Breast epithelium (tissue), 4 donors: ENCODE results near the gene FGR. TPM values are rescaled to one million over a fixed set of nuclear protein-coding genes. Genes with fewer than 3 reads are reported as not detected.
"Not testable (repeated sequence)": the region's sequence is repeated elsewhere in the genome, so short reads cannot be mapped to it uniquely, and the experiment has no call there.

Experiments
- DNase-seq, 2 donors: peaks; one replicate each; pipeline ENCODE4 v3.0.0-alpha.2; 2019; ENCODE audit warnings: low spot score in 2 of 2
- H3K27ac ChIP-seq, 2 donors: fragments of 200-600 bp; sonication (generic) in 1 of 2; one replicate each; pipeline ENCODE4 v1.5.1; 2016 to 2019; ENCODE audit warnings: mild to moderate bottlenecking in 1 of 2
- H3K27me3 ChIP-seq, 2 donors: fragments of 200-600 bp; sonication (generic) in 1 of 2; one replicate each; pipeline versions ENCODE4 v1.5.1 to v1.6.0; 2017 to 2019; ENCODE audit warnings: control low read depth in 1 of 2, mild to moderate bottlenecking in 1 of 2
- H3K36me3 ChIP-seq: fragments of 200-600 bp; one replicate; pipeline ENCODE4 v1.5.1; 2019
- H3K4me1 ChIP-seq, 2 donors: fragments of 200-600 bp; sonication (generic); one replicate each; pipeline ENCODE4 v1.5.1; 2016 to 2019; ENCODE audit warnings: control low read depth in 1 of 2
- H3K4me3 ChIP-seq, 3 donors: fragments of 200-600 bp; sonication (generic); 1 replicate in 2 of 3; 2 replicates in 1 of 3; pipeline ENCODE4 v1.5.1; 2016 to 2019; ENCODE audit warnings: mild to moderate bottlenecking in 3 of 3, moderate library complexity in 2 of 3
- H3K9me3 ChIP-seq, 2 donors: fragments of 200-600 bp; sonication (generic) in 1 of 2; one replicate each; pipeline ENCODE4 v1.5.1; 2016 to 2019; ENCODE audit warnings: control low read depth in 1 of 2
- CTCF ChIP-seq, 3 donors: fragments of 450-650 bp; IDR thresholded peaks; one replicate each; pipeline ENCODE4 v1.5.1; 2016 to 2017; ENCODE audit warnings: antibody characterized with exemption in 3 of 3, mild to moderate bottlenecking in 3 of 3, moderate library complexity in 3 of 3
- POLR2A ChIP-seq: fragments of 450-650 bp; IDR thresholded peaks from one replicate; pipeline ENCODE4 v1.6.1; 2016; ENCODE audit warnings: antibody characterized with exemption, mild to moderate bottlenecking, moderate library complexity
- POLR2AphosphoS5 ChIP-seq, 3 donors: sonication (generic); formaldehyde crosslinking; IDR thresholded peaks; one replicate each; pipeline ENCODE4 v1.6.1; 2017; ENCODE audit warnings: antibody characterized with exemption in 3 of 3
- intact Hi-C: fragments of 100-400 bp; cut with DNase I; formaldehyde crosslinking; loops from one replicate; pipeline ENCODE4 v1.15.1; 2023; ENCODE audit warnings: low total_unique reads
- total RNA-seq, 3 donors: library from RNA; depleted of rRNA; stranded (reverse); fragments of >200 nt; gene quantifications; one replicate each; pipeline ENCODE4 v1.1.0, GENCODE V29; 2016

Gene FGR
- total RNA-seq, 3 donors from 2014 or later: 22.1 to 46.9 (median 24.3) TPM

GRCh38 chr1:27647328-27647727, 12.3 kb upstream of the FGR start:
- DNase-seq: no peak
- H3K36me3 ChIP-seq: no peaks in the 10 kb centered on the region
- no peak overlapping the region for H3K4me3 ChIP-seq
- no peak overlapping the region for H3K27ac ChIP-seq
- H3K27me3 ChIP-seq: no peaks in the 10 kb centered on the region
- intact Hi-C loops: no loop called here
- H3K4me1 ChIP-seq: no peaks in the 10 kb centered on the region
- no peak for TF ChIP-seq CTCF (IDR thresholded peaks at IDR 0.05)
- no peaks in the 10 kb centered on the region for H3K9me3 ChIP-seq

DNA sequence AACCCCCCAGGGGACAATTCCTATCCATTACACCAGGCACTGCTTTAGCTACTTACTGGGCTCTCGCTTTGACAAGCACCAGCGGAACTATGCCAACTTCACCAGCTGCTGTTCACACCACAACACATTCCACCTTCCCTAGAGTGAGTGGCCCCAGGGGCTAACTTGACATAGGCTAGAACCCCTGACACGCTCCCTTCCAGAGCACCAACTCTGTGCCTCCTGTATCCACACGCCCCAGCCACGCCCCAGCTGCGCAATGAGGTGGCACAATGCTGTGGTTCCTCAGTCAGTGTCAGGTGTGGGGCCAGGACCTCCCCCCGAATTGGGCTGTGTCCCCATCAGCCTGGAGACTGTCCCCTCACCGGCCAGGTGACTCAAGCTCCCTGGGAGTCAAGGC, 11.7 kb upstream of the FGR start:
- TF ChIP-seq CTCF (IDR thresholded peaks at IDR 0.05): no peak
- no peak for TF ChIP-seq POLR2A
- no peak for TF ChIP-seq POLR2AphosphoS5 (IDR thresholded peaks at IDR 0.05)
- no peak for DNase-seq
- no peaks in the 10 kb centered on the region for H3K36me3 ChIP-seq
- intact Hi-C loops: no loop called here
- H3K27ac ChIP-seq: no peak overlapping the region
- H3K4me1 ChIP-seq: no peaks in the 10 kb centered on the region
- H3K4me3 ChIP-seq: no peak overlapping the region
- H3K9me3 ChIP-seq: no peaks in the 10 kb centered on the region
- H3K27me3 ChIP-seq: no peaks in the 10 kb centered on the region

DNA sequence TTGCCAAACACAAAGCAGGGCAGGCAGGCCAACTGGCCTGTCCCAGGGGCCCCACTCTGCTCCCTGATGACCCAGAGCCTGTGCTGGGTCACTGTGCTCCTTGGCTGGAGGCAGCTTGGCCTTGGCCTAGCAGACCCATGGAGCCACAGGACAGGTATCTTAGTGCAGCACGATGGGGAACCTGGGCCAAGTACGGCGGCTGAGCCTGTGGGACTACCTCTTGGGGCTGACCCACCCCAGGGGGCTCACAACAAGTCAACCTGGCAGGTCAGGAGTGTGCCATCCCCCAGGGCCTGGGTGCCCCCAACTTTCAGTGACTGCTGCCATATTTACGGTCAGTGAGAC, 10.1 kb upstream of the FGR start:
- no peak overlapping the region for H3K4me3 ChIP-seq
- no peak for DNase-seq
- TF ChIP-seq POLR2A (no peak), CTCF (IDR thresholded peaks at IDR 0.05) (no peak), POLR2AphosphoS5 (IDR thresholded peaks at IDR 0.05) (no peak)
- H3K9me3 ChIP-seq: no peaks in the 10 kb centered on the region
- H3K27me3 ChIP-seq: no peaks in the 10 kb centered on the region
- intact Hi-C loops: no loop called here
- H3K36me3 ChIP-seq: no peaks in the 10 kb centered on the region
- H3K4me1 ChIP-seq: no peaks in the 10 kb centered on the region
- no peak overlapping the region for H3K27ac ChIP-seq

DNA sequence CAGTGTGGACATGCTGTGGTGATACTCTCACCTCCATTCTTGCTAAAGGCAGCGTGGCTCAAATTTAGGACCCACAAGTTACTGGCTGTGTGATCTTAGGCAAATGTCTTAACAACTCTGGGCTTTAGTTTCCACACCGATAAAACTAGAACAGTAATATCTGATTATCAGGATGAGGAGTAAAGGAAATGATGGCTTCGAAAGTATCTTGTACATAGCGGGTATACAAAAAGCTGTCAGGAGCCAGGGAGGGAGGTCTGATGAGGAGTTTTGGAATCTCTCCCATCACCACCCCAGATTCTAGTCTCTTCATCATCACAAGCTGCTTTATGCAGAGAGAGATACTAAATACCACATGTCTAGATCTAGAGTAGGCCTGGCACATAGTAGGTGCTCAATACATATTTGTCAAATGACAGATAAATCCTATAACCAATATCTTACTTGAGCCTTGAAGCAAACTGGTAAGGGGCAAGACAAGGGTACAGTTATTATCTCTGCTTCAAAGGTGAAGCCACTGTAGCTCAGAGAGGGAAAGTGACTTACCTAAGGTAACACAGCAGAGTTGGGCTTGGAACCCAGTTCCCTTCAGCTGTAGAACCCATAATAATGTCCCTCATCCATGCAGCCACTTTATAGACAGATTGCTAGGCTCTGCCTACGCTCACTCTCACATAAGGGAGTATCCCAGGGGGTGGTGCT, 9.5 kb upstream of the FGR start:
- intact Hi-C loops: no loop called here
- no peak overlapping the region for H3K27ac ChIP-seq
- no peaks in the 10 kb centered on the region for H3K36me3 ChIP-seq
- TF ChIP-seq POLR2AphosphoS5 (IDR thresholded peaks at IDR 0.05) (no peak), CTCF (IDR thresholded peaks at IDR 0.05) (no peak), POLR2A (no peak)
- no peaks in the 10 kb centered on the region for H3K4me1 ChIP-seq
- no peaks in the 10 kb centered on the region for H3K27me3 ChIP-seq
- no peak overlapping the region for H3K4me3 ChIP-seq
- no peaks in the 10 kb centered on the region for H3K9me3 ChIP-seq
- DNase-seq: no peak

GRCh38 chr1:27643600-27644368, 8.8 kb upstream of the FGR start:
- no peak overlapping the region for H3K27ac ChIP-seq
- H3K4me3 ChIP-seq: no peak overlapping the region
- no peak for DNase-seq
- H3K4me1 ChIP-seq: no peaks in the 10 kb centered on the region
- no peaks in the 10 kb centered on the region for H3K27me3 ChIP-seq
- intact Hi-C loops: no loop called here
- H3K9me3 ChIP-seq: no peaks in the 10 kb centered on the region
- peak; percentile 55 to 82 (median 69) for TF ChIP-seq CTCF (IDR thresholded peaks at IDR 0.05)
- no peak for TF ChIP-seq POLR2AphosphoS5 (IDR thresholded peaks at IDR 0.05)
- no peaks in the 10 kb centered on the region for H3K36me3 ChIP-seq

GRCh38 chr1:27640514-27640913, 5.5 kb upstream of the FGR start:
- H3K36me3 ChIP-seq, H3K27ac ChIP-seq, DNase-seq, H3K9me3 ChIP-seq, intact Hi-C loops, H3K4me1 ChIP-seq, H3K4me3 ChIP-seq, H3K27me3 ChIP-seq: not testable (repeated sequence)
